ENCODE data around the gene PCDH9.

DNA sequence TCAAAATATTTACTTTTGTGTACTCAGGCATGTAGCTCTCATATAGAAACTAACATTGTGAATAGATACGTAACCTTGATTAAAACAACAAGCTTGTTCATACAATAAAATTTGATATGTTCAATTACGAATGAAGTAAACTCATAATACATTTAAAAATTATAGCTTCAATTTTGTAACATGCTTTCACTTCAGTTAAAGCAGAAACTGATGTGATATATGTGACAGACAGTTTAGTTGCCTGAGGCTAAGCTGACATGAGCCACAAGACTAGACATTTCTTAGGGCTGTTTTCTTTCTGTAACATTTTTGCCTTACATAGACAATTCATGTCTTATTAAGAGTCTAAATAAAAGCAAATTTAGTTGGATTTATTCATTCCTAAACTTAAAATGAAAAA is 526.0 kb downstream of the PCDH9 start:
- TF ChIP-seq CTCF (IDR thresholded peaks at IDR 0.05; ENCODE audit: insufficient read depth, low read length, poor library complexity, severe bottlenecking) (no peak), EZH2phosphoT487 (conservative IDR thresholded peaks at IDR 0.05; ENCODE audit: low read length) (no peak)

Measured in SU-DHL-6 (cell line).